ENCODE data around the gene CCNB2. TPM values are rescaled to one million over a fixed set of nuclear protein-coding genes. Genes with fewer than 3 reads are reported as not detected.
A peak's percentile ranks its signal among the peaks of the same experiment; 100 is the strongest.
"Not testable (repeated sequence)": the region's sequence is repeated elsewhere in the genome, so short reads cannot be mapped to it uniquely, and the experiment has no call there.

Gene CCNB2
- total and polyA plus RNA-seq, 8 donors, result 3.3 to 70.1 (median 33.8) TPM

GRCh38 chr15:59140422-59141226, 35.7 kb downstream of the CCNB2 start:
- Histone ChIP-seq H3K4me3 (no peak overlapping the region), H3K36me3 (peaks cover 0 to 55% of the 10 kb centered on the region in 2 donors), H3K9me3 (no peaks in the 10 kb centered on the region), H3K4me1 (peaks cover 0 to 9% of the 10 kb centered on the region in 2 donors), H3K27me3 (no peaks in the 10 kb centered on the region), H3K27ac (peak overlapping the region; percentile 16 to 53)
- peak in 1 of 4 donors; percentile 67 for DNase-seq
- intact Hi-C loops (cut with DNase I), result no loop called here
- TF ChIP-seq CTCF (IDR thresholded peaks at IDR 0.05), result no peak
- ATAC-seq, result peak; percentile 94

GRCh38 chr15:59143281-59143680, 38.3 kb downstream of the CCNB2 start:
- no peaks in the 10 kb centered on the region for H3K9me3 ChIP-seq
- peaks cover 0 to 9% of the 10 kb centered on the region in 2 donors for H3K4me1 ChIP-seq
- peaks cover 0 to 45% of the 10 kb centered on the region in 2 donors for H3K36me3 ChIP-seq
- intact Hi-C loops (cut with DNase I), result no loop called here
- ATAC-seq, result no peak
- DNase-seq, result no peak
- no peak for TF ChIP-seq CTCF (IDR thresholded peaks at IDR 0.05)
- H3K27me3 ChIP-seq, result no peaks in the 10 kb centered on the region
- no peak overlapping the region for H3K4me3 ChIP-seq
- no peak overlapping the region for H3K27ac ChIP-seq

- H3K27ac ChIP-seq; intact Hi-C loops (cut with DNase I); ATAC-seq: not testable (repeated sequence)
Measured at GRCh38 chr15:59144594-59144993, 39.6 kb downstream of the CCNB2 start.

GRCh38 chr15:59147666-59148065, 42.7 kb downstream of the CCNB2 start:
- H3K36me3 ChIP-seq, result peaks cover 0 to 70% of the 10 kb centered on the region in 2 donors
- no peak for TF ChIP-seq CTCF (IDR thresholded peaks at IDR 0.05)
- H3K4me1 ChIP-seq, result no peaks in the 10 kb centered on the region
- intact Hi-C loops (cut with DNase I), result no loop called here
- no peaks in the 10 kb centered on the region for H3K9me3 ChIP-seq
- DNase-seq (no peak), ATAC-seq (no peak)
- H3K4me3 ChIP-seq, result no peak overlapping the region
- H3K27me3 ChIP-seq, result no peaks in the 10 kb centered on the region
- no peak overlapping the region for H3K27ac ChIP-seq

More at GRCh38 chr15:59144594-59144993, 39.6 kb downstream of the CCNB2 start:
- not testable (repeated sequence) for H3K4me3 ChIP-seq, DNase-seq, H3K27me3 ChIP-seq, H3K9me3 ChIP-seq, H3K4me1 ChIP-seq
- peaks cover 0 to 48% of the 10 kb centered on the region in 2 donors for H3K36me3 ChIP-seq

- TF ChIP-seq CTCF (IDR thresholded peaks at IDR 0.05), result no peak
- Histone ChIP-seq H3K27me3 (no peaks in the 10 kb centered on the region), H3K27ac (no peak overlapping the region), H3K36me3 (peaks cover 0 to 74% of the 10 kb centered on the region in 2 donors), H3K4me3 (no peak overlapping the region), H3K4me1 (no peaks in the 10 kb centered on the region), H3K9me3 (no peaks in the 10 kb centered on the region)
- ATAC-seq (no peak), DNase-seq (no peak)
- intact Hi-C loops (cut with DNase I), result no loop called here
Measured at GRCh38 chr15:59148153-59148833, 43.3 kb downstream of the CCNB2 start.

Measured in left lung (tissue), 10 donors.